SK-N-SH (cell line): Measurements from ENCODE around the gene ABL2. TPM values are rescaled to one million over a fixed set of nuclear protein-coding genes. Genes with fewer than 3 reads are reported as not detected.

Experiments
- CTCF ChIA-PET: fragments of 300-600, 350-600 bp; formaldehyde crosslinking; extraction: SDS; loops from one replicate; lab custom pipeline; 2021; lab: Yijun Ruan, JAX
- POLR2A ChIA-PET: fragments of 350-600 bp; sonication (Branson Sonifier 250); formaldehyde crosslinking; extraction: SDS; loops from one replicate; lab custom pipeline; 2020; ENCODE audit warnings: antibody characterized with exemption, inconsistent platforms; lab: Yijun Ruan, JAX
- DNase-seq: peaks from one replicate; pipeline ENCODE4 v3.0.0; 2012
- H2AFZ ChIP-seq: fragments of 200-600 bp; sonication (generic); 2 replicates; pipeline ENCODE4 v1.8.1; 2016; ENCODE audit warnings: antibody characterized with exemption, mild to moderate bottlenecking, low read depth
- H3F3A ChIP-seq: fragments of 200-600 bp; sonication (generic); replicated peaks from 2 replicates; pipeline ENCODE3; 2016; ENCODE audit warnings: antibody characterized with exemption, mild to moderate bottlenecking; ENCODE audit not compliant: insufficient read depth
- H3K27ac ChIP-seq, 2 experiments: fragments of 200-500 bp in 1 of 2; fragments of 200-600 bp in 1 of 2; sonication (Bioruptor generic) in 1 of 2; sonication (generic), shearing (Covaris generic) in 1 of 2; 2 replicates each; pipeline versions ENCODE4 v1.5.1 to v1.6.1; 2014 to 2016; ENCODE audit warnings: low read depth in 2 of 2, inconsistent platforms in 1 of 2, low read length in 1 of 2, mild to moderate bottlenecking in 1 of 2, mixed read lengths in 1 of 2
- H3K27me3 ChIP-seq: fragments of 200-600 bp; sonication (generic), shearing (Covaris generic); 2 replicates; pipeline ENCODE4 v1.6.1; 2016; ENCODE audit warnings: mixed run types; ENCODE audit not compliant: insufficient read depth
- H3K36me3 ChIP-seq, 2 experiments: fragments of 200-500 bp in 1 of 2; fragments of 200-600 bp in 1 of 2; sonication (Bioruptor generic) in 1 of 2; sonication (generic) in 1 of 2; replicated peaks in 1 of 2; 2 replicates each; pipeline versions ENCODE3 to v1.5.1; 2014 to 2016; ENCODE audit warnings: low read length in 1 of 2, mild to moderate bottlenecking in 1 of 2; ENCODE audit not compliant: insufficient read depth in 2 of 2, control insufficient read depth in 1 of 2
- H3K4me1 ChIP-seq, 2 experiments: fragments of 200-500 bp in 1 of 2; fragments of 200-600 bp in 1 of 2; sonication (Bioruptor generic) in 1 of 2; sonication (generic), shearing (Covaris generic) in 1 of 2; 2 replicates each; pipeline versions ENCODE4 v1.5.1 to v1.6.1; 2014 to 2016; ENCODE audit warnings: low read depth in 1 of 2, low read length in 1 of 2, mixed run types in 1 of 2; ENCODE audit not compliant: insufficient read depth in 2 of 2, control insufficient read depth in 1 of 2
- H3K4me2 ChIP-seq: fragments of 200-600 bp; sonication (generic), shearing (Covaris generic); 2 replicates; pipeline ENCODE4 v1.6.1; 2017; ENCODE audit warnings: mixed run types
- H3K4me3 ChIP-seq, 2 experiments: fragments of 200-500 bp in 1 of 2; fragments of 200-600 bp in 1 of 2; sonication (Bioruptor generic) in 1 of 2; sonication (generic), shearing (Covaris generic) in 1 of 2; 2 replicates each; pipeline versions ENCODE4 v1.5.1 to v1.8.1; 2014 to 2016; ENCODE audit warnings: low read depth in 2 of 2, inconsistent platforms in 1 of 2, low read length in 1 of 2, mild to moderate bottlenecking in 1 of 2, mixed read lengths in 1 of 2, moderate library complexity in 1 of 2
- H3K79me2 ChIP-seq: fragments of 200-600 bp; sonication (generic); 2 replicates; pipeline ENCODE4 v1.8.1; 2017; ENCODE audit warnings: mild to moderate bottlenecking; ENCODE audit not compliant: insufficient read depth
- H3K9ac ChIP-seq: fragments of 200-600 bp; sonication (generic); 2 replicates; pipeline ENCODE4 v1.6.1; 2017; ENCODE audit warnings: mixed run types
- H3K9me2 ChIP-seq: fragments of 200-600 bp; sonication (generic); 2 replicates; pipeline ENCODE4 v1.6.1; 2017; ENCODE audit warnings: mixed run types
- H3K9me3 ChIP-seq: fragments of 200-600 bp; sonication (generic); 2 replicates; pipeline ENCODE4 v1.6.1; 2017; ENCODE audit warnings: mixed run types, mild to moderate bottlenecking, moderate library complexity
- H4K20me1 ChIP-seq: fragments of 200-600 bp; sonication (generic); 2 replicates; pipeline ENCODE4 v1.6.1; 2017; ENCODE audit warnings: mild to moderate bottlenecking, mixed run types; ENCODE audit not compliant: insufficient read depth
- EP300 ChIP-seq, 2 experiments: IDR thresholded peaks; 2 replicates each; pipeline versions ENCODE4 v1.4.0 to v1.6.1; 2012; ENCODE audit warnings: borderline replicate concordance in 1 of 2, low read depth in 1 of 2, low read length in 1 of 2
- EZH2phosphoT487 ChIP-seq: fragments of 200-600 bp; sonication (generic); IDR thresholded peaks from 2 replicates; pipeline ENCODE4 v1.6.1; 2017; ENCODE audit warnings: low read depth, mixed run types, mild to moderate bottlenecking, antibody characterized with exemption, moderate library complexity, borderline replicate concordance
- FOXJ3 ChIP-seq: sonication (generic); formaldehyde crosslinking; IDR thresholded peaks from 2 replicates; pipeline ENCODE4 v1.5.1; 2020; ENCODE audit warnings: mild to moderate bottlenecking, missing genetic modification reagents
- MEF2A ChIP-seq: IDR thresholded peaks from 2 replicates; pipeline ENCODE4 v1.4.0; 2012; ENCODE audit warnings: low read depth, borderline replicate concordance
- MXI1 ChIP-seq: IDR thresholded peaks from 2 replicates; pipeline ENCODE4 v1.6.1; 2012; ENCODE audit warnings: mild to moderate bottlenecking, low read depth, low read length, improper control_type of control experiment
- RAD21 ChIP-seq: IDR thresholded peaks from 2 replicates; pipeline ENCODE4 v1.6.1; 2012; ENCODE audit warnings: mild to moderate bottlenecking, low read length
- REST ChIP-seq: IDR thresholded peaks from 2 replicates; pipeline ENCODE4 v1.6.1; 2012; ENCODE audit warnings: mild to moderate bottlenecking, low read depth, low read length, moderate library complexity
- SIN3A ChIP-seq: IDR thresholded peaks from 2 replicates; pipeline ENCODE4 v1.6.1; 2012; ENCODE audit warnings: low read depth, mild to moderate bottlenecking, low read length, moderate library complexity, borderline replicate concordance
- TAF1 ChIP-seq: IDR thresholded peaks from 2 replicates; pipeline ENCODE4 v1.6.1; 2012; ENCODE audit warnings: low read depth, mild to moderate bottlenecking, low read length, moderate library complexity, borderline replicate concordance
- TCF12 ChIP-seq: IDR thresholded peaks from 2 replicates; pipeline ENCODE4 v1.4.0; 2012
- YY1 ChIP-seq: IDR thresholded peaks from 2 replicates; pipeline ENCODE4 v1.4.0; 2012; ENCODE audit warnings: low read depth, mild to moderate bottlenecking
- WGBS: methylation state at CpG from one replicate; pipeline ENCODE4 v1.1.6; 2017; ENCODE audit warnings: low lambda C conversion rate; 5-methylcytosine and 5-hydroxymethylcytosine counted together
- polyA plus RNA-seq, 3 experiments: library from polyadenylated mRNA; depleted of rRNA; stranded (reverse); fragments of >200 nt; gene quantifications; 2 replicates each; pipeline ENCODE4 v1.2.3, GENCODE V29; 2012

The ABL2 gene
- 7.5 and 10.6 TPM in 2 replicates for polyA plus RNA-seq (2012; rRNA removed)
- polyA plus RNA-seq (2012; cell fraction: cytosol; rRNA removed) = 6.6 and 7.3 TPM in 2 replicates
- 14.9 and 24.6 TPM in 2 replicates for polyA plus RNA-seq (2012; cell fraction: nucleus; rRNA removed)

GRCh38 chr1:179229214-179230140 lies at the start of gene ABL2:
ABL2 (minus strand) TSS chr1:179229677; CDS start chr1:179229397, 280 bp downstream.
- Histone ChIP-seq H3F3A (peaks cover 24% of the 10 kb centered on the region), H3K9me3 (no peaks in the 10 kb centered on the region), H3K9ac (peak within 1 kb of the TSS; percentile 85), H3K27me3 (no peaks in the 10 kb centered on the region), H3K79me2 (peaks cover 44% of the 10 kb centered on the region), H3K4me2 (peak within 1 kb of the TSS; percentile 99), H3K4me3 (peak within 1 kb of the TSS; percentile 77 to 82), H3K4me1 (peaks cover 5 to 9% of the 10 kb centered on the region in 2 experiments; a peak in 3 of 4 replicates), H3K27ac (peak within 1 kb of the TSS; percentile 76 to 80), H2AFZ (peak within 1 kb of the TSS; percentile 99), H3K36me3 (no peaks in the 10 kb centered on the region), H4K20me1 (peaks cover 7% of the 10 kb centered on the region; the same call in 1 of the 2 replicates), H3K9me2 (no peaks in the 10 kb centered on the region)
- 2% methylated on average over 43 of the region's 94 CpGs for WGBS
- ChIA-PET POLR2A (interaction anchor here (0.5 kb wide), 1 partner anchor 105 kb away, joined by 3 read pairs; no protein-coding TSS in a partner anchor), CTCF (interaction anchor here (0.6 to 1.4 kb wide), 2 partner anchors 20 to 141 kb away, joined by 3 to 4 read pairs; no protein-coding TSS in a partner anchor)
- peak; percentile 96 for DNase-seq
- TF ChIP-seq RAD21 = no peak
- TF ChIP-seq TAF1 = 0 out of 2 replicates have a peak, but pooled peaks have one; percentile 20
- TF ChIP-seq SIN3A = peak; percentile 40; the same call in 1 of the 2 replicates
- TF ChIP-seq YY1 = peak; percentile 88
- TF ChIP-seq REST = no peak
- TF ChIP-seq EP300 (IDR thresholded peaks at IDR 0.05; ENCODE audit: borderline replicate concordance in 1 of 2, low read depth in 1 of 2, low read length in 1 of 2) = peak in 1 of 2 experiments; percentile 16; a peak in 1 of 4 replicates
- TF ChIP-seq TCF12 = peak; percentile 2; the same call in 1 of the 2 replicates
- TF ChIP-seq FOXJ3 (CRISPR knock-in tag) = no peak
- no peak for TF ChIP-seq EZH2phosphoT487
- peak; percentile 36; the same call in 1 of the 2 replicates for TF ChIP-seq MXI1
- TF ChIP-seq MEF2A = no peak
